OCI-LY1 (cell line): Measurements from ENCODE around the gene ARMH3.

Experiments
- H2AFZ ChIP-seq: fragments of 200-600 bp; sonication (generic), shearing (Covaris generic); 2 replicates; pipeline ENCODE4 v1.6.0; 2014; ENCODE audit warnings: antibody characterized with exemption, mild to moderate bottlenecking, low read length
- H3F3A ChIP-seq: fragments of 200-600 bp; sonication (generic), shearing (Covaris generic); 2 replicates; pipeline ENCODE4 v1.6.0; 2014; ENCODE audit warnings: mild to moderate bottlenecking, antibody characterized with exemption, low read length, moderate library complexity; ENCODE audit not compliant: insufficient read depth
- H3K27ac ChIP-seq: fragments of 200-600 bp; sonication (generic); 2 replicates; pipeline ENCODE4 v1.5.1; 2014; ENCODE audit warnings: low read length, mixed run types, mild to moderate bottlenecking, low read depth; ENCODE audit not compliant: poor library complexity, severe bottlenecking
- H3K27me3 ChIP-seq: fragments of 200-600 bp; sonication (generic); 2 replicates; pipeline ENCODE4 v1.6.0; 2014; ENCODE audit warnings: antibody characterized with exemption, mild to moderate bottlenecking, low read length, moderate library complexity; ENCODE audit not compliant: insufficient read depth
- H3K36me3 ChIP-seq: fragments of 200-600 bp; sonication (generic); 2 replicates; pipeline ENCODE4 v1.6.1; 2014; ENCODE audit warnings: mild to moderate bottlenecking, antibody characterized with exemption, low read length, moderate library complexity, mixed read lengths; ENCODE audit not compliant: insufficient read depth
- H3K4me1 ChIP-seq: fragments of 200-600 bp; sonication (generic); 2 replicates; pipeline ENCODE4 v1.5.1; 2014; ENCODE audit warnings: mild to moderate bottlenecking, low read length, moderate library complexity; ENCODE audit not compliant: insufficient read depth, severe bottlenecking
- H3K4me2 ChIP-seq: fragments of 200-600 bp; sonication (generic), shearing (Covaris generic); 2 replicates; pipeline ENCODE4 v1.6.1; 2014; ENCODE audit warnings: low read length
- H3K4me3 ChIP-seq: fragments of 200-600 bp; sonication (generic); 2 replicates; pipeline ENCODE4 v1.5.1; 2014; ENCODE audit warnings: low read length, low read depth, mild to moderate bottlenecking, mixed read lengths; ENCODE audit not compliant: poor library complexity, severe bottlenecking
- H3K79me2 ChIP-seq: fragments of 200-600 bp; shearing (Covaris generic); 2 replicates; pipeline ENCODE4 v1.6.1; 2016; ENCODE audit warnings: mixed run types, low read length, mixed read lengths; ENCODE audit not compliant: insufficient read depth
- H3K9ac ChIP-seq: fragments of 200-600 bp; sonication (generic), shearing (Covaris generic); 2 replicates; pipeline ENCODE4 v1.6.1; 2014; ENCODE audit warnings: mild to moderate bottlenecking, low read length, mixed read lengths
- H3K9me2 ChIP-seq: fragments of 200-600 bp; sonication (generic), shearing (Covaris generic); 2 replicates; pipeline ENCODE4 v1.6.1; 2014; ENCODE audit warnings: low read depth, mild to moderate bottlenecking, low read length, mixed read lengths
- H3K9me3 ChIP-seq: fragments of 200-600 bp; shearing (Covaris generic); 2 replicates; pipeline ENCODE4 v1.6.1; 2014; ENCODE audit warnings: low read length, mixed read lengths
- H4K20me1 ChIP-seq: fragments of 200-600 bp; sonication (generic), shearing (Covaris generic); 2 replicates; pipeline ENCODE4 v1.6.0; 2016; ENCODE audit warnings: mild to moderate bottlenecking, low read length; ENCODE audit not compliant: insufficient read depth
- EZH2 ChIP-seq: fragments of 200-600 bp; sonication (generic), shearing (Covaris generic); IDR thresholded peaks from 2 replicates; pipeline ENCODE4 v1.8.0; 2017; ENCODE audit warnings: borderline replicate concordance, mixed run types, mild to moderate bottlenecking, antibody characterized with exemption, low read length, moderate library complexity, mixed read lengths
- TF ChIP-seq, protein P1 (sequence below): fragments of 200-600 bp; sonication (generic), shearing (Covaris generic); IDR thresholded peaks from 2 replicates; pipeline ENCODE4 v1.5.1; 2017; ENCODE audit warnings: mild to moderate bottlenecking, antibody characterized with exemption, low read length, moderate library complexity, mixed read lengths

The ARMH3 gene

GRCh38 chr10:101887775-101888174 lies 168.2 kb downstream of the ARMH3 start:
- H3K36me3 ChIP-seq = no peaks in the 10 kb centered on the region
- H3K27ac ChIP-seq = no peak overlapping the region
- H3K9me3 ChIP-seq = no peaks in the 10 kb centered on the region
- H3K9ac ChIP-seq = no peak overlapping the region
- H3K27me3 ChIP-seq = no peaks in the 10 kb centered on the region
- no peaks in the 10 kb centered on the region for H3K9me2 ChIP-seq
- H3K79me2 ChIP-seq = no peaks in the 10 kb centered on the region
- no peaks in the 10 kb centered on the region for H3K4me1 ChIP-seq
- no peak overlapping the region for H3K4me2 ChIP-seq
- H2AFZ ChIP-seq = no peak overlapping the region
- TF ChIP-seq, protein P1, sequence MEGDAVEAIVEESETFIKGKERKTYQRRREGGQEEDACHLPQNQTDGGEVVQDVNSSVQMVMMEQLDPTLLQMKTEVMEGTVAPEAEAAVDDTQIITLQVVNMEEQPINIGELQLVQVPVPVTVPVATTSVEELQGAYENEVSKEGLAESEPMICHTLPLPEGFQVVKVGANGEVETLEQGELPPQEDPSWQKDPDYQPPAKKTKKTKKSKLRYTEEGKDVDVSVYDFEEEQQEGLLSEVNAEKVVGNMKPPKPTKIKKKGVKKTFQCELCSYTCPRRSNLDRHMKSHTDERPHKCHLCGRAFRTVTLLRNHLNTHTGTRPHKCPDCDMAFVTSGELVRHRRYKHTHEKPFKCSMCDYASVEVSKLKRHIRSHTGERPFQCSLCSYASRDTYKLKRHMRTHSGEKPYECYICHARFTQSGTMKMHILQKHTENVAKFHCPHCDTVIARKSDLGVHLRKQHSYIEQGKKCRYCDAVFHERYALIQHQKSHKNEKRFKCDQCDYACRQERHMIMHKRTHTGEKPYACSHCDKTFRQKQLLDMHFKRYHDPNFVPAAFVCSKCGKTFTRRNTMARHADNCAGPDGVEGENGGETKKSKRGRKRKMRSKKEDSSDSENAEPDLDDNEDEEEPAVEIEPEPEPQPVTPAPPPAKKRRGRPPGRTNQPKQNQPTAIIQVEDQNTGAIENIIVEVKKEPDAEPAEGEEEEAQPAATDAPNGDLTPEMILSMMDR = no peak
- no peak for TF ChIP-seq EZH2
- H3F3A ChIP-seq = no peaks in the 10 kb centered on the region
- H3K4me3 ChIP-seq = no peak overlapping the region
- H4K20me1 ChIP-seq = no peaks in the 10 kb centered on the region

GRCh38 chr10:101886521-101887312 lies 169.3 kb downstream of the ARMH3 start:
- TF ChIP-seq, protein P1 = no peak
- no peak for TF ChIP-seq EZH2
- H2AFZ ChIP-seq = no peak overlapping the region

DNA sequence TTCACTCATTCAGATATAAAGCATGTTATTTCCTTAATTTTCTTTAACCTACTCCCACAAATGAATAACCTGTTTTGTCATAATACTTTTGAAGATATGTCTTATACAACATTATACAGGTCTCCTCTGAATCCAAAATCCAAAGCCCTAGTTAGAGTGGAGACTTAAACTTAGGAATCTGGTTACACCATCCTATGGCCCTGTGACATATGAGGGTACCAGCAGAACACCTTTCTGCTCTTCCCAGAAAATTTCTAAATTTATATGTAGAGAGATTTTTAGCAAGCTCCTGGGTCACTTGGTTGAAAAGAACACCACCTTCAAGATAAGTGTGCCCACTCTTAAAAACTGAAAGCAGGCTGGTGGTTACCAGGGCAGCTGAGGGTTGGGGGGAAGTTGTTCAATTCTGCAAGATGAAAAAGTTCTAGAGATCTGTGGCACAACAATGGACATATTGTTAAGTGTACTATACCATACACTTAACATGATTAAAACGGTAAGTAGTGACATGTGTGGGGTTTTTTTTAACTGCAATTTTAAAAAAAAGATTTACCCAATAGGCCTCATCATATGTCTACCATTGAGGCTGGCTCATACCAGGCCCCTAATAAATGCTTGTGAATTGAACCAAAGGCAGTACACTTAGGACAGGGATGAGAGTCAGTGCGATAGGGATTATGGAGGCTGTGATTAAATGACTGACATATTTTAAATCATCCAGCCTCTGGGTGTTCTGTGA lies 174.8 kb downstream of the ARMH3 start:
- no peaks in the 10 kb centered on the region for H3K27me3 ChIP-seq
- no peaks in the 10 kb centered on the region for H3K9me2 ChIP-seq
- no peak overlapping the region for H3K27ac ChIP-seq
- no peak overlapping the region for H2AFZ ChIP-seq
- no peaks in the 10 kb centered on the region for H3K9me3 ChIP-seq
- H3K9ac ChIP-seq = no peak overlapping the region
- TF ChIP-seq, protein P1 = no peak
- TF ChIP-seq EZH2 = no peak
- no peaks in the 10 kb centered on the region for H3K4me1 ChIP-seq
- no peaks in the 10 kb centered on the region for H3F3A ChIP-seq
- H3K4me3 ChIP-seq = no peak overlapping the region
- no peaks in the 10 kb centered on the region for H4K20me1 ChIP-seq
- H3K79me2 ChIP-seq = no peaks in the 10 kb centered on the region
- no peaks in the 10 kb centered on the region for H3K36me3 ChIP-seq
- H3K4me2 ChIP-seq = no peak overlapping the region

More at GRCh38 chr10:101886521-101887312, 169.3 kb downstream of the ARMH3 start:
- Histone ChIP-seq H3K4me3 (no peak overlapping the region), H3K79me2 (no peaks in the 10 kb centered on the region), H3K4me2 (no peak overlapping the region), H3K9me2 (no peaks in the 10 kb centered on the region), H4K20me1 (no peaks in the 10 kb centered on the region), H3F3A (no peaks in the 10 kb centered on the region), H3K9ac (no peak overlapping the region), H3K9me3 (no peaks in the 10 kb centered on the region), H3K27me3 (no peaks in the 10 kb centered on the region), H3K4me1 (no peaks in the 10 kb centered on the region), H3K36me3 (no peaks in the 10 kb centered on the region), H3K27ac (no peak overlapping the region)
